GM19455 (cell line): Measurements from ENCODE around the gene HIP1.
"Not testable (repeated sequence)": the region's sequence is repeated elsewhere in the genome, so short reads cannot be mapped to it uniquely, and the experiment has no call there.

Source experiments
- ATAC-seq: cut with Tn5 transposase; IDR thresholded peaks from one replicate; pipeline ENCODE4 v1.9.1; 2021; ENCODE audit not compliant: unreplicated experiment

Gene HIP1

GRCh38 chr7:75687246-75688088 is 51.3 kb downstream of the HIP1 start:
- ATAC-seq: no peak

DNA sequence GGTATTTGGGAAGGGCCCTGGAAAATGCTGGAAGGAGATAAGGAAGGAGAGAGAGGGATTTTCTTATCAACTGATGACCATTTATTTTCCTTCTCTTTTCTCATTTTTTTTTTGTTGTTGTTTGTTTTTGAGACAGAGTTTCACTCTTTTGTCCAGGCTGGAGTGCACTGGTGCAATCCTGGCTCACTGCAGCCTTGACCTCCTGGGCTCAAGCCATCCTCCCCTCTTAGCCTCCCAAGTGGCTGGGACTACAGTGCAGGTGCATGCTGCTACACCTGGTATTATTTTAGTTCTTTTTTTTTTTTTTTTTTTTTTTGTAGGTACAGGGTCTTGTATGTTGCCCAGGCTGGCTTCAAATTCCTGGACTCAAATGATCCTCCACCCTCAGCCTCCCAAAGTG is 52.2 kb downstream of the HIP1 start:
- no peak for ATAC-seq

- not testable (repeated sequence) for ATAC-seq
Measured at GRCh38 chr7:75682052-75682451, 56.7 kb downstream of the HIP1 start.

DNA sequence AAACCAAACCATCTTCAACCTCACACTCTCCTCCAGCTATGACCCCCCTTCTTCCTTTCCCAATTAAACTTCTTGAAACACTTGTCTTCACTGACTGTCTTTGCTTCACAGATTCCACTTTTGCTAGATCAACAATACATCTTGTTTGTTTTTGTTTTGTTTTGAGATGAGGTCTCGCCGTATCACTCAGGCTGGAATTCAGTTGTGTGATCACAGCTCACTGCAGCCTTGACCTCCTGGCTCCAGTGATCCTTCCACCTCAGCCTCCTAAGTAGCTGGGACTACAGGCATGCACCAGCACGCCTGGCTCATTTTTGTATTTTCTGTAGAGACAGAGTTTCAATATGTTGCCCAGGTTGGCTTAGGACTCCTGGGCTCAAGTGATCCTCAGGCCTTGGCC is 59.7 kb downstream of the HIP1 start:
- ATAC-seq: no peak

DNA sequence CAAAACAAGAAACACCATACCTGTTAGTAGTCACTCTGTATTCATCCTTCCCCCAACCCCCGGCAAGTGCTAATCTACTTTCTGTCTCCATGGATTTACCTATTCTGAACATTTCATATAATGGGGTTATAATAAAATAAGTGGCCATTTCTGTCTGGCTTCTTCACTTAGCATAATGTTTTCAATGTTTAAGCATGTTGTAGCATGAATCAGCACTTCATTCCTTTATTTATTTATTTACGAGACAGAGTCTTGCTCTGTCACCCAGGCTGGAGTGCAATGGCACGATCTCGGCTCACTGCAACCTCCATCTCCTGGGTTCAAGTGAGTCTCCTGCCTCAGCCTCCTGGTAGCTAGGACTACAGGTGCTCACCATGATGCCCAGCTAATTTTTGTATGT is 69.2 kb downstream of the HIP1 start:
- ATAC-seq: no peak

DNA sequence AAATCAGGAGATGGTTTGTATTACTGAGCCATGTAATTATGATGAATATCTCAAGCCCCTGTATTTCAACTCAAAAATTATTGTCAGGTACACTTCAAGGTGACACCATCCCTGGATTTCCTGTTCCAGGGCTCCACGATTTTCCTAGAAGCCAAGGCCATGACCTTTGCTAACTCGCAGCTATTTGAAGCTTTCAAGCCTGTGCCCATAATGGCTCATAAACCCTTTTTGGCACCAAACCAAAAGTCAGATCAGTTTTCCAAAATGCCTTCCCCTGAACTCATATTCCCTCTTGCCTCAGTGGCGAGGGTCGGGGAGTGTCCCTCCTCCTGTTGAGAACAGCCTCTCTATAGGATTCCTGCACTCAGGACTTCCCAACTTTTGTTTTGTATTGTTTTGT is 70.8 kb downstream of the HIP1 start:
- no peak for ATAC-seq

GRCh38 chr7:75663302-75663907 is 75.3 kb downstream of the HIP1 start:
- ATAC-seq: peak; percentile 47

- ATAC-seq: peak; percentile 85
Measured at GRCh38 chr7:75662579-75663301, 76.0 kb downstream of the HIP1 start.

GRCh38 chr7:75660566-75661215 is 78.0 kb downstream of the HIP1 start:
- no peak for ATAC-seq

GRCh38 chr7:75658802-75659201 is 79.9 kb downstream of the HIP1 start:
- ATAC-seq: no peak

DNA sequence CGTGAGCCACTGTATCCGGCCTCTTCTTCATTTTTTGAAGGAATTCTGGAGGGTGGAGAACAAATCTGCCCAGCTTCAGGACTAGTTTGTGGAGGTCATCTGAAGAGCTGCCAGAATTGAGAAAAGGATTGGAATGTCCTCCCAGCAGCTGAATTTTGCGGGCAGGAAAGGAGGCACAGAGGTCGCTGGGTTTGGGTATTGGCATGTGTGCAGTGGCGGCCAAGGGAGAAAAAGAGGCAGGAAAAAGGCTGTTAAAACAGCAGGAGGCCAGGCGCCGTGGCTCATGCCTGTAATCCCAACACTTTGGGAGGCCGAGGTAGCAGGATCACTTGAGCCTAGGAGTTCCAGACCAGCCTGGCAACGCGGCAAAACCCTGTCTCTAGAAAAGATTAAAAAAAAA is 80.4 kb downstream of the HIP1 start:
- no peak for ATAC-seq

DNA sequence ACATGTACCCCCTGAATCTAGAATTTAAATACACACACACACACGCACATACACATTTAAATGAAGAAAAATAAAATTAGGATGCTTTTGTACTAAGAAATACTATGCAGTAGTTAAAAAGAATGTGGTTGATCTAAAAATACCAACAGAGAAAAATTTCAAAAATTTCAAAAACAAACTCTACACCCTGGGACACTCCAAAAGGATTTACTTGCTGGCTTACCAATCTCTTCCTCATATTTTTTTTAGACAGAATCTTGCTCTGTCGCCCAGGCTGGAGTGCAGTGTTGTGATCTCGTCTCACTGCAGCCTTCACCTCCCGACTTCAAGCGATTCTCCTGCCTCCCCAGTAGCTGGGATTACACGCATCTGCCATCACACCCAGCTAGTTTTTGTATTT is 80.9 kb downstream of the HIP1 start:
- ATAC-seq: no peak

GRCh38 chr7:75656740-75657139 is 82.0 kb downstream of the HIP1 start:
- no peak for ATAC-seq

GRCh38 chr7:75655536-75655935 is 83.2 kb downstream of the HIP1 start:
- no peak for ATAC-seq

GRCh38 chr7:75654855-75655254 is 83.9 kb downstream of the HIP1 start:
- ATAC-seq: no peak

DNA sequence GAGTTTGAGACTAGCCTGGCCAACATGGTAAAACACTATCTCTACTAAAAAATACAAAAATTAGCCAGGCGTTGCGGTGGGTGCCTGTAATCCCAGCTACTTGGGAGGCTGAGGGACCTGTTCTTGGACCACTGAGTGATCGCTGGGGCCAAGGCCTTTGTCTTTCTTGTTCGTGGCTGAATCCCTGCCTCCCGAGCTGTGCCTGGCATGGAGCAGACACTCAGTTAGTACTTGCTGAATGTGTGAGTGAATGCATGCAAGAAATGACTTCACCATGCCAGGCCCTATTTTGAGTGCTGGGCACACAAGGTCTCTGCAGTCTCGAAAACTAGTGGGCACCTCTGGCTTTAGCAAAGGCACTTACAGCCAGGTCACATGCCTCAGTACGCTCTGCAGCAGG is 85.1 kb downstream of the HIP1 start:
- ATAC-seq: no peak

DNA sequence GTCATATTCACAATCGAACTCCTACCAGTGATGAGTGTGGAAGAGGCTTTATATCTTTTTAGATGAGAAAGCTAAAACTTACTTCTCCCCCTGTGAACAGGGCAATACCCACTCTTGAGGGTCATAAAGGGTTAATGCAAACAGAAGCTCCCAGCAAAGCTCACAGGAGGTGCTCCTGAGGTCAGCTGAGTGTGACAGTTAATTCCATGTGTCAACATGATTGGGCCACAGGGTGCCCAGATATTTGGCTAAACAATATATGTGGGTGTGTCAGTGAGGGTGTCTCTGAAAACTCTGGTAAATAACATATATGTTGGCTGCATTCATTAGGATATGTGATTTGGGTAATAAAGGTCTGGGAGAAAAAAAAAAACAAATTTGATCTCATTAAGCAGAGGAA is 86.0 kb downstream of the HIP1 start:
- no peak for ATAC-seq

GRCh38 chr7:75650681-75651080 is 88.1 kb downstream of the HIP1 start:
- no peak for ATAC-seq

- ATAC-seq: no peak
Measured at GRCh38 chr7:75650062-75650461, 88.7 kb downstream of the HIP1 start.

GRCh38 chr7:75649462-75649861 is 89.3 kb downstream of the HIP1 start:
- no peak for ATAC-seq

DNA sequence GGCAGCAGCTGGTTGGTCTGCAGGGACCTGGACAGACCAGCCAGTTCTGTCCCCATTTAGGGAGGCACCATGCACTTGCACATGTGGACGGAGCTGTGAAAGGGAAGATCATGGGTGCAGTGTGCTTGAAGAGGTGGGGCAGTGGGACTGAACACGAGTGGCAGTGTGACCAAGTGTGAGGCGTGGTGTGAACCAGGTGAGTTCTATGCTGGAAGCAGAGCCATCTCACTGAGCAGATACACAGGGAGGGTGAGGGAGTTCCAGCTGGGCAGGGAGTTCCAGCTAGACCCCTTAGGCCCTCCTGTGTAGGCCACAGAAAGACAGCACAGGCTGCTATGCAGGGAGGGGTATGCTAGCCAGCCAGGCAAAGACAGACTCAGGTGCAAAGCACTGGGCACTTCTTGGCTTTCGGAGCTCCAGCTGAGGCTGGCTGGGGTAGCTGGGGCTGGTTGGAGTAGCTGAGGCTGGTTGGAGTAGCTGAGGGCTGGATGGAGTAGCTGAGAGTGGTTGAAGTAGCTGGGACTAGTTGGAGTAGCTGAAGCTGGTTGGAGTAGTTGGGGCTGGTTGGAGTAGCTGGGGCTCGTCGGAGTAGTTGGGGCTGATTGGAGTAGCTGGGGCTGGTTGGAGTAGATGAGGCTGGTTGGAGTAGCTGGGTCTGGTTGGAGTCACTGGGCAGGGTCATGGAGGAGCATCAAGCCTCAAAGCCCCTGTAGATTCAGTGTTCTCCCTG is 90.9 kb downstream of the HIP1 start:
- no peak for ATAC-seq
